GM12872 (cell line): ENCODE results near the gene DENND6B.

Experiments
- TF ChIP-seq, protein P1 (sequence below): IDR thresholded peaks from 3 replicates; pipeline ENCODE4 v1.5.1; 2011; ENCODE audit warnings: low read depth, mild to moderate bottlenecking, low read length, moderate library complexity; ENCODE audit not compliant: insufficient read depth

DENND6B gene

GRCh38 chr22:50360578-50360977, 33.8 kb upstream of the DENND6B start:
- TF ChIP-seq, protein P1, sequence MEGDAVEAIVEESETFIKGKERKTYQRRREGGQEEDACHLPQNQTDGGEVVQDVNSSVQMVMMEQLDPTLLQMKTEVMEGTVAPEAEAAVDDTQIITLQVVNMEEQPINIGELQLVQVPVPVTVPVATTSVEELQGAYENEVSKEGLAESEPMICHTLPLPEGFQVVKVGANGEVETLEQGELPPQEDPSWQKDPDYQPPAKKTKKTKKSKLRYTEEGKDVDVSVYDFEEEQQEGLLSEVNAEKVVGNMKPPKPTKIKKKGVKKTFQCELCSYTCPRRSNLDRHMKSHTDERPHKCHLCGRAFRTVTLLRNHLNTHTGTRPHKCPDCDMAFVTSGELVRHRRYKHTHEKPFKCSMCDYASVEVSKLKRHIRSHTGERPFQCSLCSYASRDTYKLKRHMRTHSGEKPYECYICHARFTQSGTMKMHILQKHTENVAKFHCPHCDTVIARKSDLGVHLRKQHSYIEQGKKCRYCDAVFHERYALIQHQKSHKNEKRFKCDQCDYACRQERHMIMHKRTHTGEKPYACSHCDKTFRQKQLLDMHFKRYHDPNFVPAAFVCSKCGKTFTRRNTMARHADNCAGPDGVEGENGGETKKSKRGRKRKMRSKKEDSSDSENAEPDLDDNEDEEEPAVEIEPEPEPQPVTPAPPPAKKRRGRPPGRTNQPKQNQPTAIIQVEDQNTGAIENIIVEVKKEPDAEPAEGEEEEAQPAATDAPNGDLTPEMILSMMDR, result no peak

DNA sequence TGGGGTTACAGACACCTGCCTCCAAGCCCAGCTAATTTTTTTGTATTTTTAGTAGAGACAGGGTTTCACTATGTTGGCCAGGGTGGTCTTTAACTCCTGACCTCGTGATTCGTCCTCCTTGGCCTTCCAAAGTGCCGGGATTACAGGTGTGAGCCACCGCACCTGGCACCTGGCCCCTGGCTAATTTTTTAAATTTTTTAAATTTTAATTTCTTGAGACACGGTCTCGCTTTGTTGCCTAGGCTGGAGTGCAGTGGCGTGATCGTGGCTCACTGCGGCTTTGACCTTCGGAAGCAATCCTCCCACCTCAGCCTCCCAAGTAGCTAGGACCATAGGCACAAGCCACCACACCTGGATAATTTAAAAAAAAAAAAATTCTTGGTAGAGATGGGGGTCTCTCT, 30.9 kb upstream of the DENND6B start:
- TF ChIP-seq, protein P1, result no peak

DNA sequence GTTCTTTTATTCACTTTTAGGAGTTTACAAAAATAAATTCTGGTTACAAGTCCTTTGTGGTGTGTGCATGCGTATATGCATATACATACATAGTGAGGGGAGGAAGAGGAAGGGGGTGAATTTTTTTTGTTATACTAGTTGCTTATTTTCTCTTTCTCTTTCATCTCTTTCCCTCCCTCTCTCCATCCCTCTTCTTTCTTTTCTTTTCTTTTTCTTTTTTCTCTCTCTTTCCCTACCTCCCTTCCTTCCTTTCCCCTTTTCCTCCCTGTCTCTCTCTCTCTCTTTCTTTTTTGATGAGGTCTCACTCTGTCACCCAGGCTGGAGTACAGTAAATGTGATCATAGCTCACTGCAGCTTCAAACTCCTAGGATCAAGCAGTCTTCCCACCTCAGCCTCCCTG, 30.4 kb upstream of the DENND6B start:
- TF ChIP-seq, protein P1, result no peak

DNA sequence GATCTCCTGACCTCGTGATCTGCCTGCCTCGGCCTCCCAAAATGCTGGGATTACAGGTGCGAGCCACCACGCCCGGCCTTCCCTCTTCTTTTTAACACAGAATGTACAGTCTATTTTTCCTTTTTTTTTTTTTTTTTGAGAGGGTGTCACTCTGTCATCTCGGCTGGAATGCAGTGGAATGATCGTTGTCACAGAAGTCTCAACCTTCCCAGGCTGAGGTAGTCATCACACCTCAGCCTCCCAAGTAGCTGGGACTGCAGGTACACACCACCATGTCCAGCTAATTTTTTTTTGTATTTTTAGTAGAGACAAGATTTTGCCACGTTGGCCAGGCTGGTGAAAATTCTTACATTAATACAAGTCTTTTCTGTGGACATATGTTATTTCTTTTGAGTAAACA, 29.4 kb upstream of the DENND6B start:
- TF ChIP-seq, protein P1, result no peak

DNA sequence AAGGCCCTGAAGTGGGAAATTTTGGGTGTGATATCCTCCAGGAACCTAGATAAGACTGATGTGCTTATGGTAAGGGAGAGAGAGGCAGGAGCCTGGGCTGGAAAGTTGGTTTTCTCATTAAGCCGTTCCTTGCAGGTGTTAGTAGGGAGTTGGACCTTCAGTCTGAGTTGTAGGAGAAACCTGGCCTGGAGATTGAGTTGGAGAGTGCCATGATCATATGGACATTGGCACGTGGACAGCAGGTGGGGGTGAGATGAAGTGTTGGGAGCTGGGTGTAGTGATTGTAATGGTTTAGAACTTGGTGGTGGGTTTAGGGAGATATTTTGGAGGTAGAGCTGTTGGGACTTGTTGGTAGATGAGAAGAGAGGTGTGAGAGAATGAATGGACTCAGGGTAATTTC, 21.2 kb upstream of the DENND6B start:
- TF ChIP-seq, protein P1, result no peak

DNA sequence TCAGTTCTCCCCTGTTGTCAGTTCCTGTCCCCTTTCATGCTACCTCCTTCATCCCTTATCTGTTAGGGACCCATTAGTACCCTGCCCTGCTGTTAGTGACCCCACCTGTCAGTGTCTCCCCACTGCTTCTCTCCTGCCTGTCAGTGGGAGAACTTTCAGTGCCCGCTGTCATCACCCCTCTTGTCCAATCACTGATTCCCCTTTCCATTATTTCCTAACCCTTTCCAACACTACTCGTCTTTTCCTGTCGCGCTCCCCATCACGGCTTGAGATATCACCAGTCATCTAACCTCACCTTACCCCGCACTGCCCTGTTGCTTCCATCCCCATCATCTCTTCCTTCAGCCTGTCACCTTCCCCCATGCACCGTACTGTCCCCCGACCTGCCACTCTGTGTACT, 20.3 kb upstream of the DENND6B start:
- TF ChIP-seq, protein P1, result no peak

DNA sequence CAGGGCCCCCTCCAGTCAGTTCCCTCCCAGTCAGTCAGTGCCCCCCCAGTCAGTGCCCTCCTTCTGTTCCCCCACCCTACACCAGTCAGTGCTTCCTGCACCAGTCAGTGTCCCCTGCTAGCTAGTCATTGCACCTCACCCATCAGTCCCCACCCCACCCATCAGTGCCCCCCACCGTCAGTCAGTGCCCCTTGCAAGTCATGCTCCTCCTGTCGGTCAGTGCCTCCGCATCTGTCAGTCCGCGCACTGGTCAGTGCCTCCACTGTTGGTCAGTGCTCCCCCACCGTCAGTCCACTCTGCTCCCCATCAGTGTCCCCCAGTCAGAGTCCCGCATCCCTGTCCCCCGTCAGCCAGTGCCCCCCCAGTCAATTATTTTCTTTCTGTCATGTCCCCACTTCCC, 19.7 kb upstream of the DENND6B start:
- TF ChIP-seq, protein P1, result no peak

GRCh38 chr22:50343541-50343935, 16.7 kb upstream of the DENND6B start:
- TF ChIP-seq, protein P1, result no peak
